Mucosa of descending colon (tissue), 3 donors: Measurements from ENCODE around the gene LRP1B. TPM values are rescaled to one million over a fixed set of nuclear protein-coding genes. Genes with fewer than 3 reads are reported as not detected.

Experiments
- ATAC-seq: fragments of 200-7000 bp; cut with Tn5 transposase; one replicate; pipeline ENCODE4 v1.9.1; 2020; ENCODE audit warnings: mild to moderate bottlenecking, moderate library complexity
- DNase-seq, 3 donors: peaks; one replicate each; pipeline ENCODE4 v3.0.0-alpha.2; 2020
- H3K36me3 ChIP-seq: fragments of 200-600 bp; one replicate; pipeline ENCODE4 v1.8.0; 2021; ENCODE audit warnings: low read depth, mild to moderate bottlenecking
- H3K4me1 ChIP-seq: fragments of 200-600 bp; one replicate; pipeline ENCODE4 v1.8.0; 2021; ENCODE audit warnings: low read depth, mild to moderate bottlenecking
- H3K4me3 ChIP-seq: fragments of 200-600 bp; one replicate; pipeline ENCODE4 v1.8.0; 2021; ENCODE audit warnings: mild to moderate bottlenecking
- H3K9me3 ChIP-seq: fragments of 200-600 bp; one replicate; pipeline ENCODE4 v1.8.0; 2021; ENCODE audit warnings: mild to moderate bottlenecking
- intact Hi-C, 2 donors: fragments of 100-400 bp; cut with DNase I in 1 of 2; cut with micrococcal nuclease in 1 of 2; formaldehyde crosslinking; loops; one replicate each; pipeline versions ENCODE4 v1.11.0 to v1.11.1; 2022; cut with DNase I, micrococcal nuclease
- total RNA-seq, 3 donors: library from RNA; stranded (reverse); fragmentation: NEBNext Ultra II Directional in 2 of 3; extraction: Animal tissue kit (Norgen Biotek cat#: 25700) in 2 of 3; gene quantifications; one replicate each; pipeline versions ENCODE4 v1.2.1 to v1.2.4, GENCODE V29; 2021 to 2023
- TF ChIP-seq, protein P1 (sequence below): fragments of 200-600 bp; IDR thresholded peaks from one replicate; pipeline ENCODE4 v1.8.0; 2022; ENCODE audit warnings: antibody characterized with exemption, mild to moderate bottlenecking
- donor health status: DM: no; HTN: no; CAD: no; lungs with moderate emphysema.
- donor health status: DM: no; HTN: no; CAD: no.
- donor health status: DM: no; HTN: yes; CAD: no.

Gene LRP1B
- total RNA-seq, 3 donors from 2014 or later: 0.12 to 1.6 (median 0.20) TPM

DNA sequence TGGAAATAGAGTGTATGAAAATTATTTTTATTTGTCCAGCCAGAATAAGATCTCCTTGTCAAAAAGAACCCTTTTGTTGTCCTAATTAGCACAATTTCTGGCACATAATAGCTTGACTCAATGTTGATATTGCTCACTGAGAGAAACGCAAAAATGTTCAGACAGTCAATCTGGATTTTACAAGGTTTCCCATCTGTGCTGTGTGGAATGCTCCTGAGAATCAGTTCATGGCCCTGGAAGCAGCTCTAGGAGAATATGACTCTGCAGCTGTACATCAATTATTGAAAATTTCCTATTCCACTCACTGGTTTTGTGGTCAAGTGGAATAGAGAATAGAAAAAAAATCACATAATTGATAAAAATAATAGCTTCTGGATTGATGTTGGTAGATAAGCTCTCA, 1767.7 kb downstream of the LRP1B start:
- TF ChIP-seq, protein P1, sequence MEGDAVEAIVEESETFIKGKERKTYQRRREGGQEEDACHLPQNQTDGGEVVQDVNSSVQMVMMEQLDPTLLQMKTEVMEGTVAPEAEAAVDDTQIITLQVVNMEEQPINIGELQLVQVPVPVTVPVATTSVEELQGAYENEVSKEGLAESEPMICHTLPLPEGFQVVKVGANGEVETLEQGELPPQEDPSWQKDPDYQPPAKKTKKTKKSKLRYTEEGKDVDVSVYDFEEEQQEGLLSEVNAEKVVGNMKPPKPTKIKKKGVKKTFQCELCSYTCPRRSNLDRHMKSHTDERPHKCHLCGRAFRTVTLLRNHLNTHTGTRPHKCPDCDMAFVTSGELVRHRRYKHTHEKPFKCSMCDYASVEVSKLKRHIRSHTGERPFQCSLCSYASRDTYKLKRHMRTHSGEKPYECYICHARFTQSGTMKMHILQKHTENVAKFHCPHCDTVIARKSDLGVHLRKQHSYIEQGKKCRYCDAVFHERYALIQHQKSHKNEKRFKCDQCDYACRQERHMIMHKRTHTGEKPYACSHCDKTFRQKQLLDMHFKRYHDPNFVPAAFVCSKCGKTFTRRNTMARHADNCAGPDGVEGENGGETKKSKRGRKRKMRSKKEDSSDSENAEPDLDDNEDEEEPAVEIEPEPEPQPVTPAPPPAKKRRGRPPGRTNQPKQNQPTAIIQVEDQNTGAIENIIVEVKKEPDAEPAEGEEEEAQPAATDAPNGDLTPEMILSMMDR: no peak
- ATAC-seq (no peak), DNase-seq (no peak)
- Histone ChIP-seq H3K36me3 (no peaks in the 10 kb centered on the region), H3K9me3 (no peaks in the 10 kb centered on the region), H3K4me3 (no peak overlapping the region), H3K4me1 (no peaks in the 10 kb centered on the region)
- intact Hi-C loops: no loop called here

DNA sequence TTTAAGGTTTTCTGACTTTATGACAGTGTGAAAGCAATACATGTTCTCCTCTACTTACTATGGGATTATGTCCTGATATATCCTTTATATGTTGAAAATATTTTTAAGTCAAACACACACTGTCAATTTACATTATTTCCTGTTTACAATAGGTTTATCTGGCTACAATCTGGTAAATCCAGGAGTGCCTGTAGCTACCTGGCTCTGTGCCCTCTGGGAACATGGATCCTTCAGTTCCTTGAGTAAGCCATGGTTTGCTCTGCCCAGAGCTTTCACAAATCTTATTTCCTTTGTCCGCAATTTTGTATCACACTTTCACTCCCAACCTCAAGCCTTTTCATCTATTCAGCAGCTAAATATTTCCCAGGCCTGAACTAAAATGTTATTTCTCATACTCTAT, 1768.5 kb downstream of the LRP1B start:
- Histone ChIP-seq H3K36me3 (no peaks in the 10 kb centered on the region), H3K9me3 (no peaks in the 10 kb centered on the region), H3K4me1 (no peaks in the 10 kb centered on the region), H3K4me3 (no peak overlapping the region)
- DNase-seq (no peak), ATAC-seq (no peak)
- TF ChIP-seq, protein P1: no peak
- intact Hi-C loops: no loop called here

DNA sequence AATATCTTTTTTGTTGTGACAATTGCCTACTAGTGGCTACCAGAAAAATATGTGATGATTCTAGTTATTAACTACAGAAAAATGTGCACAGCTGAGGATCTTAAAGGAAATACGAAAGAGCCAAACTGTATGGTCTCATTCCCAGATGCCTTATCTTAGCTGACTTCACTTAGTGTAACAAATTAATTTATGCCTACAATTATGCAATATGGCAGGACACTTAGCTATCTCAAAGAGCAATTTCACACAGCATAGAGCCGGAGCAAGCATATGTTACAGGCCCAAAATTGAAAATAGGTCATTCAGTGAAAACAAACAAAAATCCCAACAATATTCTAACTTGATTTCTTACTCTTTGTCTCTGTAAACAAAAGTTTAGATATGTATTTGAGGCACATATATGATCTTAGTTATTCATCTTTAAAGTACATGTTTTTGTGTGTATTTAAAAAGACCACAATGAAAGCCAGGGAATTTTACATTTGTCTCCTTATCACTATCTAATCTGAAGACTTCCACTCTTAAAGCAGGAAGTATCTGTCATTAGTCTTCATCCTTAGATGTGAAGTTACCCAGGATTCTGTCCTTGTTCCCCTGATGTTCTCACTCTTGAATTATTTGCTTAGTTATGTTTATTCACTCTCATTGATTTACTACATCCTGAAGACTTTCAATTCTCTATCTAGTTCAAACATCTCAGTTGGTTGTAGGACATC, 1771.6 kb downstream of the LRP1B start:
- no peaks in the 10 kb centered on the region for H3K4me1 ChIP-seq
- no peak overlapping the region for H3K4me3 ChIP-seq
- DNase-seq (no peak), ATAC-seq (no peak)
- intact Hi-C loops: no loop called here
- no peaks in the 10 kb centered on the region for H3K9me3 ChIP-seq
- TF ChIP-seq, protein P1: no peak
- no peaks in the 10 kb centered on the region for H3K36me3 ChIP-seq

DNA sequence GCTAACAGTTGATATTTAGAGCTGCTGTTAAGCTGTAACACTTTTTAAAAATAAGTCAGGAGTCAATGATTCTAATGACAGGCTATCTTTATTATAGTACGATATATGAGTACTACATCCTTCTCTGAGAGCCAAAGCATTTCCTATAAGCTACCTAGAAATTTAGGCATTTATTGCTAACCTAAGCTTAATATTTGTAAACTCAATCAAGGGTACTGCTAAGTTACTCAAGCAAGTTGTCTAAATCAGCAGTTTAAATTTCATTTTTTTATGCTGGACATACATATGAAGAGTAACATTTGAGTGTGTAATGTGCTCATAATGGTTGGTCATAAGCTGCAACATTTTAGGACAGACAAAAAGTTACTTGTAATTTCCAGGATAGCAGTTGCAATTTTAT, 1774.1 kb downstream of the LRP1B start:
- H3K9me3 ChIP-seq: no peaks in the 10 kb centered on the region
- ATAC-seq: no peak
- TF ChIP-seq, protein P1: no peak
- intact Hi-C loops: no loop called here
- H3K4me3 ChIP-seq: no peak overlapping the region
- no peaks in the 10 kb centered on the region for H3K36me3 ChIP-seq
- no peak for DNase-seq
- no peaks in the 10 kb centered on the region for H3K4me1 ChIP-seq

DNA sequence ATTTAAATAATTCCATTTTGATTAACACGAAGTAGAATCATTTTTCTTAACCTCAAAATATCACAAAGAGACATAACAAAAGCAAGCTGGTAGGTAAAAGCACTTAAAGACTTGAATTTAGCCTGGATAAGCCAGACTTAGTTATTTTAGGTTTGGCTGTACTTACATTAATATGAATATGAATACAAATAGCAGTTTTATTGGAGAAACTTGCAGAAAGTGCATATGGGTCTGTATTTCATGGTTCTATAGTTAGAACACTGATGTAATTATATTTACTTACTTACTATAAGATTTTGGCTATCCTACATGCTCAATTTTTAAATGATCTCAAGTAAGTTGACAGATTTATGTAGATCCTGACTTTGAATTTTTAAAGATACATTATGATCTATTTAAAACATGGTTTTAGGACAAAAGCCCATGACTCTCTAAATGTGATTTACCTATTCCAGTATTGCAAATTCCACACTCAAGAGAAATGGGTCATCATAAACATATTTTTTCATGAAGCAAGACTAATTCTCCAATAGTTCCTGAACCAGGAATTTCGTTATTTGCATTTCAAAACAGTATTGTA, 1775.2 kb downstream of the LRP1B start:
- Histone ChIP-seq H3K36me3 (no peaks in the 10 kb centered on the region), H3K9me3 (no peaks in the 10 kb centered on the region), H3K4me1 (no peaks in the 10 kb centered on the region), H3K4me3 (no peak overlapping the region)
- intact Hi-C loops: no loop called here
- DNase-seq: no peak
- ATAC-seq: no peak
- TF ChIP-seq, protein P1: no peak
